Cardiac fibroblast (primary cell): ENCODE data around the gene PCCA.

Experiments used
- DNase-seq, 2 donors: peaks; one replicate each; pipeline versions ENCODE4 v3.0.0 to v3.0.0-alpha.2; 2010; ENCODE audit warnings: low read depth in 2 of 2
- H3K4me3 ChIP-seq, 2 donors: replicated peaks in 1 of 2; 1 replicate in 1 of 2; 2 replicates in 1 of 2; pipeline ENCODE4 v1.5.1; 2011; ENCODE audit warnings: low read depth in 2 of 2, low read length in 2 of 2, mild to moderate bottlenecking in 2 of 2, moderate library complexity in 1 of 2
- CTCF ChIP-seq: IDR thresholded peaks from one replicate; pipeline ENCODE4 v1.5.1; 2011; ENCODE audit warnings: low read depth, mild to moderate bottlenecking, low read length, inconsistent platforms

The PCCA gene

GRCh38 chr13:100330662-100331061 is 241.8 kb downstream of the PCCA start:
- DNase-seq = peak; percentile 5 to 28
- no peak for TF ChIP-seq CTCF
- H3K4me3 ChIP-seq = no peak overlapping the region

GRCh38 chr13:100333141-100333540 is 244.2 kb downstream of the PCCA start:
- no peak for DNase-seq
- H3K4me3 ChIP-seq = no peak overlapping the region
- no peak for TF ChIP-seq CTCF

- DNase-seq = no peak
- no peak for TF ChIP-seq CTCF
- no peak overlapping the region for H3K4me3 ChIP-seq
These were observed 245.3 kb downstream of the PCCA start for GRCh38 chr13:100334214-100334613.

- no peak for DNase-seq
- H3K4me3 ChIP-seq = no peak overlapping the region
- no peak for TF ChIP-seq CTCF
These were observed 248.1 kb downstream of the PCCA start for GRCh38 chr13:100336795-100337516.

GRCh38 chr13:100338275-100338674 is 249.4 kb downstream of the PCCA start:
- peak in 1 of 2 donors; percentile 50 for DNase-seq
- H3K4me3 ChIP-seq = no peak overlapping the region
- no peak for TF ChIP-seq CTCF

GRCh38 chr13:100339411-100339940 is 250.6 kb downstream of the PCCA start:
- no peak for TF ChIP-seq CTCF
- no peak overlapping the region for H3K4me3 ChIP-seq
- DNase-seq = no peak
